ENCODE measurements around the gene UBE2G2.

DNA sequence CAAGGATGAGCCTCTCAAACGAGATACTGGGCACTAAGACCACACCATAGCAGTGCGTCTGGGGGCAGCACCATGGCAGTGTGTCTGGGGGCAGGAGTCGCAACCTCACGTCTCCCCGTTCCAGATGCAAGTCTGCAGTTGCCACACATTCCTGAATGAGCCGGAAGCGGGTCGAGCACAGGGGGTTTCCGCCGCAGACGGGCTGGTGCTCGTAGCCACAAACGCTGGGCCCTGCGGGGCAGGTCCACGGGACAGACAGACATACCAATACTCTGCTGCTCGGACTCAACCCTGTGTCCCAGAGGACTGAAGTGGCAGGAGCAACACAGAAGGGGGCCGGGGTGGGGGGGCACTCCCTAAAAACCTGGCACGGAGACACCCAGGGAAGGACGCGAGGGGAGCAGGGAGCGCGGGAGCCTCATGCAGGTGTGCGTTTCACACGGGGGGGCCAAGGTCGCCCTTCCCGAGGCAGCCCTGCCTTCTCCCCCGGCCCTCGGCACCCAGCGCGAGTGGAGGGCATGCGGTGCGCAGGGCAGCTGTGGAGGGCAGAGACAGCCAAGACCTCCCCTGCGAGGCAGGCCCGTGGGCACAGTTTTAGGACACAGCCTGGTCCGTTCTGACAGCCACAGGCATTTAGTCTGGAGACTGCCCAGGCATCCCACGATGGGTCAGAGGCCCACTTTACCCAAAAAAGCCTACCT lies 47.4 kb upstream of the UBE2G2 start:
- no peak for TF ChIP-seq ESRRA (CRISPR knock-in tag; IDR thresholded peaks at IDR 0.05; ENCODE audit: borderline replicate concordance)
- TF ChIP-seq, protein P1, sequence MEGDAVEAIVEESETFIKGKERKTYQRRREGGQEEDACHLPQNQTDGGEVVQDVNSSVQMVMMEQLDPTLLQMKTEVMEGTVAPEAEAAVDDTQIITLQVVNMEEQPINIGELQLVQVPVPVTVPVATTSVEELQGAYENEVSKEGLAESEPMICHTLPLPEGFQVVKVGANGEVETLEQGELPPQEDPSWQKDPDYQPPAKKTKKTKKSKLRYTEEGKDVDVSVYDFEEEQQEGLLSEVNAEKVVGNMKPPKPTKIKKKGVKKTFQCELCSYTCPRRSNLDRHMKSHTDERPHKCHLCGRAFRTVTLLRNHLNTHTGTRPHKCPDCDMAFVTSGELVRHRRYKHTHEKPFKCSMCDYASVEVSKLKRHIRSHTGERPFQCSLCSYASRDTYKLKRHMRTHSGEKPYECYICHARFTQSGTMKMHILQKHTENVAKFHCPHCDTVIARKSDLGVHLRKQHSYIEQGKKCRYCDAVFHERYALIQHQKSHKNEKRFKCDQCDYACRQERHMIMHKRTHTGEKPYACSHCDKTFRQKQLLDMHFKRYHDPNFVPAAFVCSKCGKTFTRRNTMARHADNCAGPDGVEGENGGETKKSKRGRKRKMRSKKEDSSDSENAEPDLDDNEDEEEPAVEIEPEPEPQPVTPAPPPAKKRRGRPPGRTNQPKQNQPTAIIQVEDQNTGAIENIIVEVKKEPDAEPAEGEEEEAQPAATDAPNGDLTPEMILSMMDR (IDR thresholded peaks at IDR 0.05): no peak
- TF ChIP-seq ZNF138 (CRISPR knock-in tag; conservative IDR thresholded peaks at IDR 0.05): no peak
- TF ChIP-seq TEAD4 (CRISPR knock-in tag; IDR thresholded peaks at IDR 0.05): no peak
- TF ChIP-seq AFF4 (CRISPR knock-in tag; IDR thresholded peaks at IDR 0.05; ENCODE audit: borderline replicate concordance): no peak
- TF ChIP-seq CREB1 (CRISPR knock-in tag; IDR thresholded peaks at IDR 0.05): no peak
